Adipose tissue (tissue), 3 donors: ENCODE data around the gene SP140L. TPM values are rescaled to one million over a fixed set of nuclear protein-coding genes. Genes with fewer than 3 reads are reported as not detected.
"Not testable (repeated sequence)": the region's sequence is repeated elsewhere in the genome, so short reads cannot be mapped to it uniquely, and the experiment has no call there.

Experiments used
- H3K27ac ChIP-seq: one replicate; pipeline ENCODE4 v1.5.1; 2013; ENCODE audit warnings: low read depth, low read length
- WGBS, 3 donors: extraction: QIAGEN DNeasy Blood & Tissue Kit; methylation state at CpG; one replicate each; pipeline ENCODE4 v1.1.7; 2013; 5-methylcytosine and 5-hydroxymethylcytosine counted together
- polyA plus RNA-seq, 3 donors: library from polyadenylated mRNA; stranded (reverse); fragments of 200-250 nt; gene quantifications; one replicate each; pipeline ENCODE4 v1.2.3, GENCODE V29; 2013
- donor health status: healthy with polysubstance abuse.
- donor health status: Bipolar disorder and iron deficiency.
- donor health status: healthy.

SP140L gene
- polyA plus RNA-seq, 3 donors: 8.3 to 10.5 (median 8.9) TPM

- 86 to 89% (median 87%) methylated on average over 6 of the region's 6 CpGs for WGBS, 3 donors
Measured at GRCh38 chr2:230347659-230348305, 20.8 kb downstream of the SP140L start.

GRCh38 chr2:230348787-230349186 is 21.8 kb downstream of the SP140L start:
- no peak overlapping the region for H3K27ac ChIP-seq

More at GRCh38 chr2:230347659-230348305, 20.8 kb downstream of the SP140L start:
- H3K27ac ChIP-seq: no peak overlapping the region

- 51 to 79% (median 68%) methylated on average over 2 of the region's 2 CpGs for WGBS, 3 donors
- no peak overlapping the region for H3K27ac ChIP-seq
Measured at GRCh38 chr2:230356084-230356483, 29.1 kb downstream of the SP140L start.

GRCh38 chr2:230358305-230358704 is 31.3 kb downstream of the SP140L start:
- H3K27ac ChIP-seq: no peak overlapping the region
- 82 to 100% (median 97%) methylated on average over 1 of the region's 1 CpG for WGBS, 3 donors

- H3K27ac ChIP-seq: no peak overlapping the region
- 52 to 86% (median 68%) methylated on average over 1 of the region's 1 CpG for WGBS, 3 donors
Measured at GRCh38 chr2:230360028-230360427, 33.0 kb downstream of the SP140L start.

- H3K27ac ChIP-seq: no peak overlapping the region
- 43 to 64% (median 61%) methylated on average over 1 of the region's 1 CpG for WGBS, 3 donors
Measured at GRCh38 chr2:230362030-230362691, 35.2 kb downstream of the SP140L start.

GRCh38 chr2:230382108-230382507 is 55.1 kb downstream of the SP140L start:
- 96 to 100% (median 100%) methylated on average over 2 of the region's 2 CpGs for WGBS, 3 donors
- H3K27ac ChIP-seq: no peak overlapping the region

GRCh38 chr2:230383453-230383852 is 56.5 kb downstream of the SP140L start:
- WGBS, 3 donors: 84 to 88% (median 84%) methylated on average over 5 of the region's 5 CpGs
- H3K27ac ChIP-seq: no peak overlapping the region

- WGBS, 3 donors: 91 to 95% (median 93%) methylated on average over 6 of the region's 6 CpGs
- no peak overlapping the region for H3K27ac ChIP-seq
Measured at GRCh38 chr2:230384986-230385385, 58.0 kb downstream of the SP140L start.

GRCh38 chr2:230394301-230394700 is 67.3 kb downstream of the SP140L start:
- no peak overlapping the region for H3K27ac ChIP-seq
- WGBS, 3 donors: 90 to 95% (median 91%) methylated on average over 2 of the region's 2 CpGs

- 91 to 97% (median 95%) methylated on average over 6 of the region's 6 CpGs for WGBS, 3 donors
- H3K27ac ChIP-seq: not testable (repeated sequence)
Measured at GRCh38 chr2:230398698-230399097, 71.7 kb downstream of the SP140L start.

- WGBS, 3 donors: 87 to 94% (median 89%) methylated on average over 7 of the region's 7 CpGs
Measured at GRCh38 chr2:230400041-230400440, 73.0 kb downstream of the SP140L start.

GRCh38 chr2:230400454-230400853 is 73.5 kb downstream of the SP140L start:
- WGBS, 3 donors: 55 to 82% (median 64%) methylated on average over 5 of the region's 5 CpGs

More at GRCh38 chr2:230400041-230400440, 73.0 kb downstream of the SP140L start:
- no peak overlapping the region for H3K27ac ChIP-seq

GRCh38 chr2:230401026-230401425 is 74.0 kb downstream of the SP140L start:
- 92 to 95% (median 92%) methylated on average over 2 of the region's 6 CpGs for WGBS, 3 donors
- H3K27ac ChIP-seq: not testable (repeated sequence)

More at GRCh38 chr2:230400454-230400853, 73.5 kb downstream of the SP140L start:
- H3K27ac ChIP-seq: no peak overlapping the region

- WGBS, 3 donors: 92 to 98% (median 94%) methylated on average over 7 of the region's 7 CpGs
- no peak overlapping the region for H3K27ac ChIP-seq
Measured at GRCh38 chr2:230403746-230404145, 76.8 kb downstream of the SP140L start.

- WGBS, 3 donors: 89 to 96% (median 93%) methylated on average over 3 of the region's 3 CpGs
- H3K27ac ChIP-seq: no peak overlapping the region
Measured at GRCh38 chr2:230405824-230406223, 78.8 kb downstream of the SP140L start.

GRCh38 chr2:230408244-230408842 is 81.3 kb downstream of the SP140L start:
- H3K27ac ChIP-seq: no peak overlapping the region
- 31 to 66% (median 43%) methylated on average over 3 of the region's 3 CpGs for WGBS, 3 donors

- 21 to 30% (median 29%) methylated on average over 2 of the region's 2 CpGs for WGBS, 3 donors
- not testable (repeated sequence) for H3K27ac ChIP-seq
Measured at GRCh38 chr2:230409316-230409715, 82.3 kb downstream of the SP140L start.

GRCh38 chr2:230410263-230410662 is 83.3 kb downstream of the SP140L start:
- WGBS, 3 donors: 94 to 100% (median 97%) methylated on average over 1 of the region's 1 CpG
- no peak overlapping the region for H3K27ac ChIP-seq
